HEK293 (cell line): ENCODE results near the gene TCF7.
A peak's percentile ranks its signal among the peaks of the same experiment; 100 is the strongest.

ENCODE experiments used
- FEZF1 ChIP-seq: fragments of 450-650 bp; formaldehyde crosslinking; IDR thresholded peaks from 2 replicates; pipeline ENCODE4 v1.5.1; 2016; ENCODE audit warnings: missing biosample characterization, missing genetic modification characterization
- GLIS1 ChIP-seq: fragments of 450-650 bp; formaldehyde crosslinking; IDR thresholded peaks from 2 replicates; pipeline ENCODE4 v1.5.1; 2016; ENCODE audit warnings: missing biosample characterization, missing genetic modification characterization
- GLIS2 ChIP-seq: fragments of 450-650 bp; formaldehyde crosslinking; IDR thresholded peaks from 2 replicates; pipeline ENCODE4 v1.5.1; 2016; ENCODE audit warnings: missing biosample characterization, missing genetic modification characterization
- HOXC10 ChIP-seq: sonication (generic); formaldehyde crosslinking; IDR thresholded peaks from 2 replicates; pipeline ENCODE4 v1.8.1; 2023; ENCODE audit warnings: mild to moderate bottlenecking, missing genetic modification reagents
- HOXD13 ChIP-seq: sonication (generic); formaldehyde crosslinking; IDR thresholded peaks from 2 replicates; pipeline ENCODE4 v1.8.0; 2022; ENCODE audit warnings: missing genetic modification reagents, borderline replicate concordance
- KLF1 ChIP-seq: fragments of 450-650 bp; formaldehyde crosslinking; IDR thresholded peaks from 2 replicates; pipeline ENCODE4 v1.5.1; 2016; ENCODE audit warnings: missing biosample characterization, missing genetic modification characterization
- PRDM4 ChIP-seq: fragments of 450-650 bp; formaldehyde crosslinking; IDR thresholded peaks from 2 replicates; pipeline ENCODE4 v1.5.1; 2017; ENCODE audit warnings: missing biosample characterization, missing genetic modification characterization
- RBAK ChIP-seq: fragments of 450-650 bp; formaldehyde crosslinking; IDR thresholded peaks from 2 replicates; pipeline ENCODE4 v1.5.1; 2016; ENCODE audit warnings: missing biosample characterization, missing genetic modification characterization
- SCRT2 ChIP-seq: fragments of 450-650 bp; formaldehyde crosslinking; IDR thresholded peaks from 2 replicates; pipeline ENCODE4 v1.5.1; 2016; ENCODE audit warnings: missing biosample characterization, missing genetic modification characterization
- SETDB1 ChIP-seq: IDR thresholded peaks from one replicate; pipeline ENCODE4 v1.6.1; 2017; ENCODE audit warnings: mild to moderate bottlenecking, low read length, moderate library complexity, mixed read lengths; ENCODE audit not compliant: insufficient read length
- SP2 ChIP-seq: fragments of 450-650 bp; formaldehyde crosslinking; IDR thresholded peaks from 2 replicates; pipeline ENCODE4 v1.5.1; 2016; ENCODE audit warnings: missing biosample characterization, missing genetic modification characterization
- SP7 ChIP-seq: fragments of 450-650 bp; formaldehyde crosslinking; IDR thresholded peaks from 2 replicates; pipeline ENCODE4 v1.5.1; 2016; ENCODE audit warnings: missing biosample characterization, missing genetic modification characterization
- TRIM28 ChIP-seq: IDR thresholded peaks from 2 replicates; pipeline ENCODE4 v1.6.1; 2011; ENCODE audit warnings: low read length, control low read depth, borderline replicate concordance
- YY2 ChIP-seq: fragments of 450-650 bp; formaldehyde crosslinking; IDR thresholded peaks from 2 replicates; pipeline ENCODE4 v1.5.1; 2016; ENCODE audit warnings: missing biosample characterization, missing genetic modification characterization
- ZBTB20 ChIP-seq: fragments of 450-650 bp; formaldehyde crosslinking; IDR thresholded peaks from 2 replicates; pipeline ENCODE4 v1.5.1; 2016; ENCODE audit warnings: missing biosample characterization, missing genetic modification characterization
- ZNF112 ChIP-seq: fragments of 450-650 bp; formaldehyde crosslinking; IDR thresholded peaks from 2 replicates; pipeline ENCODE4 v1.5.0; 2017; ENCODE audit warnings: missing biosample characterization, missing genetic modification characterization
- ZNF140 ChIP-seq: fragments of 450-650 bp; formaldehyde crosslinking; IDR thresholded peaks from 2 replicates; pipeline ENCODE4 v1.5.1; 2016; ENCODE audit warnings: missing biosample characterization, missing genetic modification characterization
- ZNF214 ChIP-seq: fragments of 450-650 bp; formaldehyde crosslinking; IDR thresholded peaks from 2 replicates; pipeline ENCODE4 v1.5.1; 2017; ENCODE audit warnings: missing biosample characterization, mild to moderate bottlenecking, missing genetic modification characterization, borderline replicate concordance
- ZNF324 ChIP-seq: fragments of 450-650 bp; formaldehyde crosslinking; IDR thresholded peaks from 2 replicates; pipeline ENCODE4 v1.5.1; 2016; ENCODE audit warnings: missing biosample characterization, missing genetic modification characterization
- ZNF354C ChIP-seq: fragments of 450-650 bp; formaldehyde crosslinking; IDR thresholded peaks from 2 replicates; pipeline ENCODE4 v1.5.1; 2016; ENCODE audit warnings: missing biosample characterization, missing genetic modification characterization, low read depth, borderline replicate concordance
- ZNF514 ChIP-seq: fragments of 450-650 bp; formaldehyde crosslinking; IDR thresholded peaks from 2 replicates; pipeline ENCODE4 v1.5.1; 2016; ENCODE audit warnings: missing biosample characterization, missing genetic modification characterization
- ZNF530 ChIP-seq: fragments of 450-650 bp; formaldehyde crosslinking; IDR thresholded peaks from 2 replicates; pipeline ENCODE4 v1.5.1; 2016; ENCODE audit warnings: low read depth, missing biosample characterization, missing genetic modification characterization
- ZNF621 ChIP-seq: fragments of 450-650 bp; formaldehyde crosslinking; IDR thresholded peaks from 2 replicates; pipeline ENCODE4 v1.5.1; 2017; ENCODE audit warnings: missing biosample characterization, missing genetic modification characterization
- ZNF776 ChIP-seq: fragments of 450-650 bp; formaldehyde crosslinking; IDR thresholded peaks from 2 replicates; pipeline ENCODE4 v1.5.0; 2017; ENCODE audit warnings: missing biosample characterization, missing genetic modification characterization, borderline replicate concordance
- ZNF785 ChIP-seq: fragments of 450-650 bp; formaldehyde crosslinking; IDR thresholded peaks from 2 replicates; pipeline ENCODE4 v1.5.1; 2016; ENCODE audit warnings: missing biosample characterization, missing genetic modification characterization
- ZNF792 ChIP-seq: fragments of 450-650 bp; formaldehyde crosslinking; IDR thresholded peaks from 2 replicates; pipeline ENCODE4 v1.5.1; 2016; ENCODE audit warnings: missing biosample characterization, missing genetic modification characterization
- ZNF830 ChIP-seq: fragments of 450-650 bp; IDR thresholded peaks from 2 replicates; pipeline ENCODE4 v1.5.0; 2018; ENCODE audit warnings: missing biosample characterization, missing genetic modification characterization, low read depth, mild to moderate bottlenecking, moderate library complexity
- TF ChIP-seq, protein P1 (sequence below): fragments of 450-650 bp; formaldehyde crosslinking; IDR thresholded peaks from 2 replicates; pipeline ENCODE4 v1.5.0; 2017; ENCODE audit warnings: missing biosample characterization, missing genetic modification characterization, borderline replicate concordance
- TF ChIP-seq, protein P2 (sequence below): fragments of 450-650 bp; formaldehyde crosslinking; IDR thresholded peaks from 2 replicates; pipeline ENCODE4 v1.5.1; 2016; ENCODE audit warnings: missing biosample characterization, missing genetic modification characterization
- TF ChIP-seq, protein P3 (sequence below): sonication (generic); formaldehyde crosslinking; IDR thresholded peaks from 2 replicates; pipeline ENCODE4 v1.8.1; 2022; ENCODE audit warnings: mild to moderate bottlenecking, moderate library complexity, missing genetic modification reagents
- TF ChIP-seq, protein P4 (sequence below): fragments of 450-650 bp; formaldehyde crosslinking; IDR thresholded peaks from 2 replicates; pipeline ENCODE4 v1.5.1; 2016; ENCODE audit warnings: missing biosample characterization, missing genetic modification characterization

Gene TCF7

GRCh38 chr5:134176511-134177368 lies 62.3 kb downstream of the TCF7 start, which contains the start of gene SKP1 (continued):
- TF ChIP-seq, protein P1, sequence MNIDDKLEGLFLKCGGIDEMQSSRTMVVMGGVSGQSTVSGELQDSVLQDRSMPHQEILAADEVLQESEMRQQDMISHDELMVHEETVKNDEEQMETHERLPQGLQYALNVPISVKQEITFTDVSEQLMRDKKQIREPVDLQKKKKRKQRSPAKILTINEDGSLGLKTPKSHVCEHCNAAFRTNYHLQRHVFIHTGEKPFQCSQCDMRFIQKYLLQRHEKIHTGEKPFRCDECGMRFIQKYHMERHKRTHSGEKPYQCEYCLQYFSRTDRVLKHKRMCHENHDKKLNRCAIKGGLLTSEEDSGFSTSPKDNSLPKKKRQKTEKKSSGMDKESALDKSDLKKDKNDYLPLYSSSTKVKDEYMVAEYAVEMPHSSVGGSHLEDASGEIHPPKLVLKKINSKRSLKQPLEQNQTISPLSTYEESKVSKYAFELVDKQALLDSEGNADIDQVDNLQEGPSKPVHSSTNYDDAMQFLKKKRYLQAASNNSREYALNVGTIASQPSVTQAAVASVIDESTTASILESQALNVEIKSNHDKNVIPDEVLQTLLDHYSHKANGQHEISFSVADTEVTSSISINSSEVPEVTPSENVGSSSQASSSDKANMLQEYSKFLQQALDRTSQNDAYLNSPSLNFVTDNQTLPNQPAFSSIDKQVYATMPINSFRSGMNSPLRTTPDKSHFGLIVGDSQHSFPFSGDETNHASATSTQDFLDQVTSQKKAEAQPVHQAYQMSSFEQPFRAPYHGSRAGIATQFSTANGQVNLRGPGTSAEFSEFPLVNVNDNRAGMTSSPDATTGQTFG (tag by site-specific recombination), result no peak
- no peak for TF ChIP-seq ZNF354C (tag by site-specific recombination)
- no peak for TF ChIP-seq ZNF140
- TF ChIP-seq HOXC10 (CRISPR knock-in tag), result no peak
- TF ChIP-seq HOXD13 (CRISPR knock-in tag), result peak; percentile 84; the same call in 1 of the 2 replicates
- no peak for TF ChIP-seq ZNF530 (tag by site-specific recombination)
- no peak for TF ChIP-seq PRDM4 (tag by site-specific recombination)
- no peak for TF ChIP-seq FEZF1
- no peak for TF ChIP-seq ZNF830 (tag by site-specific recombination)
- TF ChIP-seq ZNF214 (tag by site-specific recombination), result no peak
- TF ChIP-seq TRIM28, result no peak
- TF ChIP-seq SCRT2 (tag by site-specific recombination), result no peak; the same call in 1 of the 2 replicates
- TF ChIP-seq ZNF785 (tag by site-specific recombination), result no peak
- peak; percentile 39; the same call in 1 of the 2 replicates for TF ChIP-seq KLF1
- no peak for TF ChIP-seq SETDB1
- TF ChIP-seq, protein P2, sequence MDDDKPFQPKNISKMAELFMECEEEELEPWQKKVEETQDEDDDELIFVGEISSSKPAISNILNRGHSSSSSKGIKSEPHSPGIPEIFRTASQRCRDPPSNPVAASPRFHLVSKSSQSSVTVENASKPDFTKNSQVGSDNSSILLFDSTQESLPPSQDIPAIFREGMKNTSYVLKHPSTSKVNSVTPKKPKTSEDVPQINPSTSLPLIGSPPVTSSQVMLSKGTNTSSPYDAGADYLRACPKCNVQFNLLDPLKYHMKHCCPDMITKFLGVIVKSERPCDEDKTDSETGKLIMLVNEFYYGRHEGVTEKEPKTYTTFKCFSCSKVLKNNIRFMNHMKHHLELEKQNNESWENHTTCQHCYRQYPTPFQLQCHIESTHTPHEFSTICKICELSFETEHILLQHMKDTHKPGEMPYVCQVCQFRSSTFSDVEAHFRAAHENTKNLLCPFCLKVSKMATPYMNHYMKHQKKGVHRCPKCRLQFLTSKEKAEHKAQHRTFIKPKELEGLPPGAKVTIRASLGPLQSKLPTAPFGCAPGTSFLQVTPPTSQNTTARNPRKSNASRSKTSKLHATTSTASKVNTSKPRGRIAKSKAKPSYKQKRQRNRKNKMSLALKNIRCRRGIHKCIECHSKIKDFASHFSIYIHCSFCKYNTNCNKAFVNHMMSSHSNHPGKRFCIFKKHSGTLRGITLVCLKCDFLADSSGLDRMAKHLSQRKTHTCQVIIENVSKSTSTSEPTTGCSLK (tag by site-specific recombination), result no peak
- peak; percentile 66 for TF ChIP-seq SP2
- peak; percentile 40; the same call in 1 of the 2 replicates for TF ChIP-seq GLIS2 (tag by site-specific recombination)
- TF ChIP-seq ZNF112, result no peak
- peak; percentile 82 for TF ChIP-seq ZBTB20 (tag by site-specific recombination)
- no peak for TF ChIP-seq ZNF621 (tag by site-specific recombination)
- no peak for TF ChIP-seq ZNF792 (tag by site-specific recombination)
- TF ChIP-seq ZNF514 (tag by site-specific recombination), result no peak
- TF ChIP-seq, protein P3, sequence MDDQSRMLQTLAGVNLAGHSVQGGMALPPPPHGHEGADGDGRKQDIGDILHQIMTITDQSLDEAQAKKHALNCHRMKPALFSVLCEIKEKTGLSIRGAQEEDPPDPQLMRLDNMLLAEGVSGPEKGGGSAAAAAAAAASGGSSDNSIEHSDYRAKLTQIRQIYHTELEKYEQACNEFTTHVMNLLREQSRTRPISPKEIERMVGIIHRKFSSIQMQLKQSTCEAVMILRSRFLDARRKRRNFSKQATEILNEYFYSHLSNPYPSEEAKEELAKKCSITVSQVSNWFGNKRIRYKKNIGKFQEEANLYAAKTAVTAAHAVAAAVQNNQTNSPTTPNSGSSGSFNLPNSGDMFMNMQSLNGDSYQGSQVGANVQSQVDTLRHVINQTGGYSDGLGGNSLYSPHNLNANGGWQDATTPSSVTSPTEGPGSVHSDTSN (CRISPR knock-in tag), result peak; percentile 52
- TF ChIP-seq, protein P4, sequence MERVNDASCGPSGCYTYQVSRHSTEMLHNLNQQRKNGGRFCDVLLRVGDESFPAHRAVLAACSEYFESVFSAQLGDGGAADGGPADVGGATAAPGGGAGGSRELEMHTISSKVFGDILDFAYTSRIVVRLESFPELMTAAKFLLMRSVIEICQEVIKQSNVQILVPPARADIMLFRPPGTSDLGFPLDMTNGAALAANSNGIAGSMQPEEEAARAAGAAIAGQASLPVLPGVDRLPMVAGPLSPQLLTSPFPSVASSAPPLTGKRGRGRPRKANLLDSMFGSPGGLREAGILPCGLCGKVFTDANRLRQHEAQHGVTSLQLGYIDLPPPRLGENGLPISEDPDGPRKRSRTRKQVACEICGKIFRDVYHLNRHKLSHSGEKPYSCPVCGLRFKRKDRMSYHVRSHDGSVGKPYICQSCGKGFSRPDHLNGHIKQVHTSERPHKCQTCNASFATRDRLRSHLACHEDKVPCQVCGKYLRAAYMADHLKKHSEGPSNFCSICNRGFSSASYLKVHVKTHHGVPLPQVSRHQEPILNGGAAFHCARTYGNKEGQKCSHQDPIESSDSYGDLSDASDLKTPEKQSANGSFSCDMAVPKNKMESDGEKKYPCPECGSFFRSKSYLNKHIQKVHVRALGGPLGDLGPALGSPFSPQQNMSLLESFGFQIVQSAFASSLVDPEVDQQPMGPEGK (tag by site-specific recombination), result no peak; the same call in none of the 2 replicates
- TF ChIP-seq YY2 (tag by site-specific recombination), result no peak; the same call in 1 of the 2 replicates
- TF ChIP-seq ZNF324 (tag by site-specific recombination), result no peak
- no peak for TF ChIP-seq GLIS1 (tag by site-specific recombination)
- TF ChIP-seq RBAK (tag by site-specific recombination), result no peak
- peak; percentile 75 for TF ChIP-seq SP7
- TF ChIP-seq ZNF776, result no peak
